HL-60 (cell line): ENCODE results near the gene TP73.

ENCODE experiments used
- CTCF ChIP-seq: IDR thresholded peaks from one replicate; pipeline ENCODE4 v1.5.1; 2011; ENCODE audit warnings: low read length, control low read depth, inconsistent platforms; ENCODE audit not compliant: insufficient read depth
- GABPA ChIP-seq: IDR thresholded peaks from 2 replicates; pipeline ENCODE4 v1.6.1; 2012; ENCODE audit warnings: low read depth
- POLR2AphosphoS5 ChIP-seq: IDR thresholded peaks from 2 replicates; pipeline ENCODE4 v1.6.1; 2012; ENCODE audit warnings: low read depth
- REST ChIP-seq: IDR thresholded peaks from 2 replicates; pipeline ENCODE4 v1.6.1; 2012; ENCODE audit warnings: low read depth; ENCODE audit not compliant: insufficient replicate concordance

GRCh38 chr1:3733883-3734589 lies 81.7 kb downstream of the TP73 start:
- TF ChIP-seq POLR2AphosphoS5 (no peak), CTCF (no peak), REST (no peak), GABPA (no peak)
